OCI-LY1 (cell line): ENCODE measurements around the gene TMED10.

Experiments
- H2AFZ ChIP-seq: fragments of 200-600 bp; sonication (generic), shearing (Covaris generic); 2 replicates; pipeline ENCODE4 v1.6.0; 2014; ENCODE audit warnings: antibody characterized with exemption, mild to moderate bottlenecking, low read length
- H3F3A ChIP-seq: fragments of 200-600 bp; sonication (generic), shearing (Covaris generic); 2 replicates; pipeline ENCODE4 v1.6.0; 2014; ENCODE audit warnings: mild to moderate bottlenecking, antibody characterized with exemption, low read length, moderate library complexity; ENCODE audit not compliant: insufficient read depth
- H3K27ac ChIP-seq: fragments of 200-600 bp; sonication (generic); 2 replicates; pipeline ENCODE4 v1.5.1; 2014; ENCODE audit warnings: low read length, mixed run types, mild to moderate bottlenecking, low read depth; ENCODE audit not compliant: poor library complexity, severe bottlenecking
- H3K27me3 ChIP-seq: fragments of 200-600 bp; sonication (generic); 2 replicates; pipeline ENCODE4 v1.6.0; 2014; ENCODE audit warnings: antibody characterized with exemption, mild to moderate bottlenecking, low read length, moderate library complexity; ENCODE audit not compliant: insufficient read depth
- H3K36me3 ChIP-seq: fragments of 200-600 bp; sonication (generic); 2 replicates; pipeline ENCODE4 v1.6.1; 2014; ENCODE audit warnings: mild to moderate bottlenecking, antibody characterized with exemption, low read length, moderate library complexity, mixed read lengths; ENCODE audit not compliant: insufficient read depth
- H3K4me1 ChIP-seq: fragments of 200-600 bp; sonication (generic); 2 replicates; pipeline ENCODE4 v1.5.1; 2014; ENCODE audit warnings: mild to moderate bottlenecking, low read length, moderate library complexity; ENCODE audit not compliant: insufficient read depth, severe bottlenecking
- H3K4me2 ChIP-seq: fragments of 200-600 bp; sonication (generic), shearing (Covaris generic); 2 replicates; pipeline ENCODE4 v1.6.1; 2014; ENCODE audit warnings: low read length
- H3K4me3 ChIP-seq: fragments of 200-600 bp; sonication (generic); 2 replicates; pipeline ENCODE4 v1.5.1; 2014; ENCODE audit warnings: low read length, low read depth, mild to moderate bottlenecking, mixed read lengths; ENCODE audit not compliant: poor library complexity, severe bottlenecking
- H3K79me2 ChIP-seq: fragments of 200-600 bp; shearing (Covaris generic); 2 replicates; pipeline ENCODE4 v1.6.1; 2016; ENCODE audit warnings: mixed run types, low read length, mixed read lengths; ENCODE audit not compliant: insufficient read depth
- H3K9ac ChIP-seq: fragments of 200-600 bp; sonication (generic), shearing (Covaris generic); 2 replicates; pipeline ENCODE4 v1.6.1; 2014; ENCODE audit warnings: mild to moderate bottlenecking, low read length, mixed read lengths
- H3K9me2 ChIP-seq: fragments of 200-600 bp; sonication (generic), shearing (Covaris generic); 2 replicates; pipeline ENCODE4 v1.6.1; 2014; ENCODE audit warnings: low read depth, mild to moderate bottlenecking, low read length, mixed read lengths
- H3K9me3 ChIP-seq: fragments of 200-600 bp; shearing (Covaris generic); 2 replicates; pipeline ENCODE4 v1.6.1; 2014; ENCODE audit warnings: low read length, mixed read lengths
- H4K20me1 ChIP-seq: fragments of 200-600 bp; sonication (generic), shearing (Covaris generic); 2 replicates; pipeline ENCODE4 v1.6.0; 2016; ENCODE audit warnings: mild to moderate bottlenecking, low read length; ENCODE audit not compliant: insufficient read depth
- CTCF ChIP-seq: fragments of 200-600 bp; sonication (generic), shearing (Covaris generic); IDR thresholded peaks from 2 replicates; pipeline ENCODE4 v1.5.1; 2017; ENCODE audit warnings: mild to moderate bottlenecking, antibody characterized with exemption, low read length, moderate library complexity, mixed read lengths
- EZH2 ChIP-seq: fragments of 200-600 bp; sonication (generic), shearing (Covaris generic); IDR thresholded peaks from 2 replicates; pipeline ENCODE4 v1.8.0; 2017; ENCODE audit warnings: borderline replicate concordance, mixed run types, mild to moderate bottlenecking, antibody characterized with exemption, low read length, moderate library complexity, mixed read lengths

Gene TMED10

GRCh38 chr14:75123991-75124390 lies 52.4 kb downstream of the TMED10 start:
- Histone ChIP-seq H3K4me2 (no peak overlapping the region), H3K9me2 (no peaks in the 10 kb centered on the region), H3K27me3 (no peaks in the 10 kb centered on the region), H3K9me3 (no peaks in the 10 kb centered on the region), H3F3A (no peaks in the 10 kb centered on the region), H3K79me2 (peaks cover 28% of the 10 kb centered on the region), H3K36me3 (peaks cover 27% of the 10 kb centered on the region), H3K4me3 (no peak overlapping the region), H3K27ac (no peak overlapping the region), H3K4me1 (peaks cover 38% of the 10 kb centered on the region), H4K20me1 (no peaks in the 10 kb centered on the region), H2AFZ (no peak overlapping the region), H3K9ac (no peak overlapping the region)
- TF ChIP-seq CTCF (no peak), EZH2 (no peak)

- no peaks in the 10 kb centered on the region for H3F3A ChIP-seq
- no peaks in the 10 kb centered on the region for H4K20me1 ChIP-seq
- TF ChIP-seq CTCF (no peak), EZH2 (no peak)
- H3K9me3 ChIP-seq: no peaks in the 10 kb centered on the region
- H2AFZ ChIP-seq: no peak overlapping the region
- H3K9ac ChIP-seq: no peak overlapping the region
- peaks cover 24% of the 10 kb centered on the region for H3K4me1 ChIP-seq
- no peak overlapping the region for H3K4me2 ChIP-seq
- no peaks in the 10 kb centered on the region for H3K9me2 ChIP-seq
- H3K27me3 ChIP-seq: no peaks in the 10 kb centered on the region
- peaks cover 12% of the 10 kb centered on the region for H3K79me2 ChIP-seq
- no peak overlapping the region for H3K27ac ChIP-seq
- H3K4me3 ChIP-seq: no peak overlapping the region
- H3K36me3 ChIP-seq: peaks cover 52% of the 10 kb centered on the region
These were observed 54.9 kb downstream of the TMED10 start for GRCh38 chr14:75121552-75121951.

GRCh38 chr14:75120541-75121291 lies 55.7 kb downstream of the TMED10 start:
- H3K4me3 ChIP-seq: no peak overlapping the region
- TF ChIP-seq EZH2 (no peak), CTCF (no peak)
- H3K27me3 ChIP-seq: no peaks in the 10 kb centered on the region
- no peak overlapping the region for H3K27ac ChIP-seq
- no peaks in the 10 kb centered on the region for H4K20me1 ChIP-seq
- no peak overlapping the region for H3K4me2 ChIP-seq
- peaks cover 59% of the 10 kb centered on the region for H3K36me3 ChIP-seq
- H3K4me1 ChIP-seq: peaks cover 19% of the 10 kb centered on the region
- no peak overlapping the region for H2AFZ ChIP-seq
- no peaks in the 10 kb centered on the region for H3F3A ChIP-seq
- H3K9ac ChIP-seq: no peak overlapping the region
- H3K79me2 ChIP-seq: peaks cover 5% of the 10 kb centered on the region
- H3K9me2 ChIP-seq: no peaks in the 10 kb centered on the region
- no peaks in the 10 kb centered on the region for H3K9me3 ChIP-seq
